GM12875 (cell line): ENCODE measurements around the gene PCBP3.
"Not testable (repeated sequence)": the region's sequence is repeated elsewhere in the genome, so short reads cannot be mapped to it uniquely, and the experiment has no call there.

ENCODE experiments used
- H3K4me3 ChIP-seq: one replicate; pipeline ENCODE4 v1.5.1; 2011; ENCODE audit warnings: low read depth, low read length, control low read depth
- CTCF ChIP-seq: IDR thresholded peaks from 2 replicates; pipeline ENCODE4 v1.5.1; 2011; ENCODE audit warnings: low read depth, mild to moderate bottlenecking, control low read depth, inconsistent platforms, low read length, moderate library complexity, borderline replicate concordance; ENCODE audit not compliant: insufficient read depth

Gene PCBP3

DNA sequence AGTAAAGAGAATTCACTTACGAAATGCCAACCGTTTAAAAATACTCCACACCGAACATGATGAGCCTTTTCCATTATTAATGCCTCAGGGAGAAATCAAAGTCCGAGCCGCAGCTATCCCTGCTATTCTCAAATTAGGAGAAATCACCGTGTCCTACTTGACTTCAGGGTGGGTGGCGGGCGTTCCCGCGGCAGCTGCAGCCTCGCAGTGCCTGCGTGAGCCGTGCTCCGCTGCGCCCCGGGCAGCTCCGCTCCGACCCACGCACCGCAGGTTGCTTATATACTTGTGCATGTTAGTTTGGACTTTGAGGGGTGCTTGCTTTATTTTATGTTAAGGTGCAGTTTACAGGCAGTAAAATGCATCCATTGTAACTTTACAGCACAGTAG, 35.6 kb upstream of the PCBP3 start:
- TF ChIP-seq CTCF: no peak
- no peak overlapping the region for H3K4me3 ChIP-seq

DNA sequence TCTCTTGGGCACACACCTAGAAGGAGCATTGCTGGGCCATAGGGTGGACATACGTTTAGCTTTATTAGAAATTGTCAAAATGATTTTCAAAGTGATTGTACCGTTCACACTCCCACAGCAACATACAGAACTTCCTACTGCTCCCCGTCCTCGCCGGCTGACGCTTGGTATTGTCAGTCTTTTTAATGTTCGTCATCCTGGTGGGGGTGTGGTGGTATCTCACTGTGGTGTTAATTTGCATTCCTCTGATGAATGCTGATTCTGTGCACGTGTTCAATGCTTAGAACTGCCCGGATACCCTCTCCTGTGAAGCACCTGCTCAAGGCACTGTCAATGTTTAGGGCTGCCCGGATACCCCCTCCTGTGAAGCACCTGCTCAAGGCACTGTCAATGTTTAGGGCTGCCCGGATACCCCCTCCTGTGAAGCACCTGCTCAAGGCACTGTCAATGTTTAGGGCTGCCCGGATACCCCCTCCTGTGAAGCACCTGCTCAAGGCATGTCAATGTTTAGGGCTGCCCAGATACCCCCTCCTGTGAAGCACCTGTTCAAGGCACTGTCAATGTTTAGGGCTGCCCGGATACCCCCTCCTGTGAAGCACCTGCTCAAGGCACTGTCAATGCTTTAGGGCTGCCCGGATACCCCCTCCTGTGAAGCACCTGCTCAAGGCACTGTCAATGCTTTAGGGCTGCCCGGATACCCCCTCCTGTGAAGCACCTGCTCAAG, 34.6 kb upstream of the PCBP3 start:
- H3K4me3 ChIP-seq: not testable (repeated sequence)

GRCh38 chr21:45609616-45610015, 33.9 kb upstream of the PCBP3 start:
- not testable (repeated sequence) for H3K4me3 ChIP-seq

DNA sequence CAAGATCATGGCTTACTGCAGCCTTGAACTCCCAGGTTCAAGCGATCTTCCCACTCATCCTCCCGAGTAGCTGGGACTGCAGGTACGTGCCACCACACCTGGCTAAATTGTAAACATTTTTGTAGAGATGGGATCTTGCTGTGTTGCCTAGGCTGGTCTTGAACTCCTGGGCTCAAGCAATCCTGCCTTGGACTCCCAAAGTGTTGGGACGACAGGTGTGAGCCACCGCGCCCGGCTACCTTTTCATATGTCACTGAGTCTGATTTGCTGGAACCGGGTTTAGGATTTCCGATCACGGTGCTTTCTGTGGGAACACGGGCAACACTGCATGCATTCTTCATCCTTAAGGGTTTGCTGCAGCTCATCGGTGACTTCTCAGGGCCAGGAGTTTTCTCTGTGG, 32.2 kb upstream of the PCBP3 start:
- H3K4me3 ChIP-seq: no peak overlapping the region
- no peak for TF ChIP-seq CTCF

DNA sequence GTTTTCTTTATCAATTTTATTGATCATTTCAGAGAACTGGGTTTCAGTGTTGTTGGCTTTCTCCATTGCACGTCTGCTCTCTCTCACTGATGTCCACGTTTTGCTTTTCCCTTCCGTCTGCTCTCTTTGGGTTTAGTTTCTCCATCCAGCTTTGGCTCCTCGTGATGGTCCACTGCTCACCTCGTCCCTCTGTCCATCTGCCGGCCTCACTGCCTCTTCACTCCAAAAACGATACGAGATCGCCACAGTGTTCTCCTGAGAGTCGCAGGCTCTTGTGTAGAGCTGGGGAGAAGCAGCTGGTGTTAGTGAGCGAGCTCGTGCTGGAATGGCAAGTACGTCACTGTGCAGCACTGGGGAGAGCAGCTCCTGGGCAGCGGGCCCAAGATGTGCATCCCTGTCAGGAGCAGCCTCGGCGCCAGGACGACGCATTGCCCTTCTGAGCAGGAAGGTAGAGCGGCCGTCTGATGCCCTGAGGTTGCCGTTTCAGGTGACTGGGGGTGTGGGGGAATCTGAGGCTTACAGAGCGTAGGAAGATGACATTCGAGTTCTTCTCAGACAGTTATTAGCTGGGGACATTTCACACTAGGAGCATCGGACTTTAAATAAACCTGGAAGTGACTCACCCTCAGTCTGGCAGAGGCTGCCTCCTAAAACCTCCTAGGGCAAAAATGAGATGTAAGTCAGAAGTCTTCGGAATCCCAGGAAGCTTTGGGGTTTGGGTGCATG, 31.4 kb upstream of the PCBP3 start:
- no peak overlapping the region for H3K4me3 ChIP-seq
- no peak for TF ChIP-seq CTCF

DNA sequence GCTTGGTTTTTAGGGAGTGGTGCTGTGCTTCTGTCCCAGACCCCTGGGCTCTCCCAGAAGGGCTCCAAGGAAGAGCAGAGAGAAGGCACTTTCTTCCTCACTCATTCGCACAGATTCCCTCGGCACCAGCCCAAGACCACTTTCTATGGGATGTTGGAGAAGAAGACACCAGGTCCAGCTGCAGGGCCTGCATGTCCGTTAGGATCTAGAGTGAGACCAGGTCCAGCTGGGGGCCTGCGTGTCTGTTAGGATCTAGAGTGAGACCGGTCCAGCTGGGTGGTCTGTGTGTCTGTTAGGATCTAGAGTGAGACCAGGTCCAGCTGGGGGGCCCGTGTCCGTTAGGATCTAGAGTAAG, 30.9 kb upstream of the PCBP3 start:
- H3K4me3 ChIP-seq: not testable (repeated sequence)

DNA sequence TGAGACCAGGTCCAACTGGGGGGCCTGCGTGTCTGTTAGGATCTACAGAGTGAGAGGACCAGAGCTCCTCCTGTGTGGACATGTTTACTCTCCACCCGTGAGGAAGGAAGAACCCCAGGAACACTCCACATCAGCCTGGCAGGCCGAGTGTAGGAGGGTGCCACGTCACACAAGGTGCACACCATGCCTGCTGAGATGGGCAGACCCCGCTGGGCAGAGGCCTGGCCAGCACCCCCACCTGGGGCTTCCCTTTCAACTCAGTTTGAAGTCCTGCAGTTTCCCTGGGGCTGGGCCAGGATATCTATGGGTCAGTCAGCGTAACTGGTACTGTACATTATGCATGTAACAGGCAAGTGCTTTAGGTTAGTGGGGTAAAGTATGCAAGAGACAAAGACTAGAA, 30.1 kb upstream of the PCBP3 start:
- no peak for TF ChIP-seq CTCF

DNA sequence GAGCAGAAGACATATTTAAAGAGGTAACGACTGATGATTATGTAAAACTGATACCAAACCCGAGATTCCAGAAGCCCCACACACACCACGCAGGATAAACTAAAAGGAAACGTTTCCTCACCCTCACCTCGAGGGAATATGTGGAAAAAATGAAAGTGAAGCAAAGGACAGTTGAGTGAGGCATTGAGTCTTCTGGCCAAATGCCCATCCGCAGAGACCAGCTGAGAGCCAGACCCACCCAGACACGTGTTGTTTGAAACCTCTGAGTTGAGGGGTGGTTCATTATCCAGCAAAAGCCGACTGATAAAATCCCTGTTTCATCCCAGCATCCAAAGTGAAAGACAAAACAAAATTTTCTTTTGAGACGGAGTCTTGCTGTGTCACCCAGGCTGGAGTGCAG, 29.6 kb upstream of the PCBP3 start:
- no peak overlapping the region for H3K4me3 ChIP-seq
- TF ChIP-seq CTCF: no peak

More for the DNA sequence above, 30.1 kb upstream of the PCBP3 start:
- H3K4me3 ChIP-seq: no peak overlapping the region

- no peak for TF ChIP-seq CTCF
- no peak overlapping the region for H3K4me3 ChIP-seq
Observed at GRCh38 chr21:45615145-45615711, 28.3 kb upstream of the PCBP3 start.
